ENCODE data around the gene TGM4. TPM values are rescaled to one million over a fixed set of nuclear protein-coding genes. Genes with fewer than 3 reads are reported as not detected.

Gene TGM4
- total and polyA plus RNA-seq, 4 donors, result 0.01 TPM; not detected in 3

GRCh38 chr3:44961888-44962287 is 87.5 kb downstream of the TGM4 start:
- H3K4me3 ChIP-seq, result no peak overlapping the region
- ATAC-seq (ENCODE audit: insufficient read depth, low FRiP score), result no peak
- H3K9ac ChIP-seq (ENCODE audit: insufficient read depth in 1 of 2, low read length in 2 of 2), result no peak overlapping the region
- H3K27ac ChIP-seq (ENCODE audit: low read depth in 1 of 2, low read length in 1 of 2), result no peak overlapping the region
- no peaks in the 10 kb centered on the region for H3K27me3 ChIP-seq (ENCODE audit: control insufficient read depth in 3 of 3, insufficient read depth in 3 of 3, low read length in 2 of 3)
- DNase-seq, result no peak
- peaks cover 9 to 21% (median 13%) of the 10 kb centered on the region in 4 donors for H3K36me3 ChIP-seq (ENCODE audit: control insufficient read depth in 4 of 4, insufficient read depth in 4 of 4, low read length in 4 of 4)
- TF ChIP-seq, protein P1, sequence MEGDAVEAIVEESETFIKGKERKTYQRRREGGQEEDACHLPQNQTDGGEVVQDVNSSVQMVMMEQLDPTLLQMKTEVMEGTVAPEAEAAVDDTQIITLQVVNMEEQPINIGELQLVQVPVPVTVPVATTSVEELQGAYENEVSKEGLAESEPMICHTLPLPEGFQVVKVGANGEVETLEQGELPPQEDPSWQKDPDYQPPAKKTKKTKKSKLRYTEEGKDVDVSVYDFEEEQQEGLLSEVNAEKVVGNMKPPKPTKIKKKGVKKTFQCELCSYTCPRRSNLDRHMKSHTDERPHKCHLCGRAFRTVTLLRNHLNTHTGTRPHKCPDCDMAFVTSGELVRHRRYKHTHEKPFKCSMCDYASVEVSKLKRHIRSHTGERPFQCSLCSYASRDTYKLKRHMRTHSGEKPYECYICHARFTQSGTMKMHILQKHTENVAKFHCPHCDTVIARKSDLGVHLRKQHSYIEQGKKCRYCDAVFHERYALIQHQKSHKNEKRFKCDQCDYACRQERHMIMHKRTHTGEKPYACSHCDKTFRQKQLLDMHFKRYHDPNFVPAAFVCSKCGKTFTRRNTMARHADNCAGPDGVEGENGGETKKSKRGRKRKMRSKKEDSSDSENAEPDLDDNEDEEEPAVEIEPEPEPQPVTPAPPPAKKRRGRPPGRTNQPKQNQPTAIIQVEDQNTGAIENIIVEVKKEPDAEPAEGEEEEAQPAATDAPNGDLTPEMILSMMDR (IDR thresholded peaks at IDR 0.05; ENCODE audit: control extremely low read depth, extremely low read depth), result no peak
- H3K4me1 ChIP-seq (ENCODE audit: control insufficient read depth in 5 of 5, insufficient read depth in 5 of 5, low read length in 5 of 5), result peaks cover 2 to 17% (median 12%) of the 10 kb centered on the region in 5 donors
- WGBS, 2 donors, result 49 to 82% methylated on average over 3 of the region's 3 CpGs
- H3K9me3 ChIP-seq (ENCODE audit: control insufficient read depth in 4 of 4, insufficient read depth in 3 of 4, low read length in 3 of 4), result no peaks in the 10 kb centered on the region

DNA sequence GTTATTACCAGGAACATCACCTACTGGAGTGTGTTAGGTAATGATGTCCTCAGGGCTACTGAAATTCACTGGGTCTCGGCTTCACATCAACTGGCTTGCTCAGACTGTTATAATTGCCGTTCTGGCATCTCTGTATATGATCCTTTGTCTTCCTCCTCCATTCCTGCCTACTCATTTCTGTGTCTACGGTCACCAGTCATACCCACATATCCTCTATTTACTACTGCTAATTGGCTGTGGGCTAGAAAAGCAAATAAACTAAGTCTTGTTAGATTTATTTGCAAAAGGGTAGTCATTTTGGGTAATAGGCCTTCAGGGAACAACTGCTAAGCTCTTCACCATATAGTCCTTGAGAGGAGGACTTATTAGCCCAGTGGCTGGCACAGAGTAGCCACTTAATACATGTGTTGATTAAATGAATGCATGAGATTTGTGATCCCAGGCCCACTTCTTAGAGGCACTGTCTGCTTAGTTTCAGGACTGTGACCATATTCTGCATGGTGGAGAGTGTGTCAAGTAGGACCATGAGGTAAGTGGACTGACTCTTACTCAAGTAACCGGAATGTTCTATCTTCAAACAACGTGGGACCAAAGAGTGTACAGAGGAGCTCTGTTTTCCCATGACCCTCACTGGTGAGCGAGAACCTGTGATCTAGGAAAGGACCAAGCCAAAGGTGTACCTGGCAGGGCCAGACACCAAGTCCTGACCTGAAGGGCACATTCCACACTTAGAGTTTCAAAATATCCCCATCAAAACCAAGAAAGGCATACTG is 88.4 kb downstream of the TGM4 start:
- H3K27ac ChIP-seq (ENCODE audit: low read depth in 1 of 2, low read length in 1 of 2), result no peak overlapping the region
- DNase-seq (no peak), ATAC-seq (ENCODE audit: insufficient read depth, low FRiP score) (peak; percentile 53)

GRCh38 chr3:44963571-44964325 is 89.3 kb downstream of the TGM4 start:
- 49 to 72% methylated on average over 4 of the region's 4 CpGs for WGBS, 2 donors
- Histone ChIP-seq H3K4me3 (no peak overlapping the region), H3K9ac (ENCODE audit: insufficient read depth in 1 of 2, low read length in 2 of 2) (no peak overlapping the region), H3K9me3 (ENCODE audit: control insufficient read depth in 4 of 4, insufficient read depth in 3 of 4, low read length in 3 of 4) (no peaks in the 10 kb centered on the region), H3K27ac (ENCODE audit: low read depth in 1 of 2, low read length in 1 of 2) (no peak overlapping the region), H3K4me1 (ENCODE audit: control insufficient read depth in 5 of 5, insufficient read depth in 5 of 5, low read length in 5 of 5) (peaks cover 0 to 19% (median 9%) of the 10 kb centered on the region in 5 donors), H3K27me3 (ENCODE audit: control insufficient read depth in 3 of 3, insufficient read depth in 3 of 3, low read length in 2 of 3) (no peaks in the 10 kb centered on the region), H3K36me3 (ENCODE audit: control insufficient read depth in 4 of 4, insufficient read depth in 4 of 4, low read length in 4 of 4) (peaks cover 2 to 5% (median 3%) of the 10 kb centered on the region in 4 donors)
- no peak for DNase-seq
- ATAC-seq (ENCODE audit: insufficient read depth, low FRiP score), result no peak
- TF ChIP-seq, protein P1 (IDR thresholded peaks at IDR 0.05; ENCODE audit: control extremely low read depth, extremely low read depth), result no peak

More for the DNA sequence above, 88.4 kb downstream of the TGM4 start:
- Histone ChIP-seq H3K4me3 (no peak overlapping the region), H3K4me1 (ENCODE audit: control insufficient read depth in 5 of 5, insufficient read depth in 5 of 5, low read length in 5 of 5) (peaks cover 2 to 17% (median 12%) of the 10 kb centered on the region in 5 donors), H3K36me3 (ENCODE audit: control insufficient read depth in 4 of 4, insufficient read depth in 4 of 4, low read length in 4 of 4) (peaks cover 7 to 12% (median 10%) of the 10 kb centered on the region in 4 donors), H3K27me3 (ENCODE audit: control insufficient read depth in 3 of 3, insufficient read depth in 3 of 3, low read length in 2 of 3) (no peaks in the 10 kb centered on the region), H3K9me3 (ENCODE audit: control insufficient read depth in 4 of 4, insufficient read depth in 3 of 4, low read length in 3 of 4) (no peaks in the 10 kb centered on the region), H3K9ac (ENCODE audit: insufficient read depth in 1 of 2, low read length in 2 of 2) (no peak overlapping the region)
- WGBS, 2 donors, result 67 to 81% methylated on average over 6 of the region's 6 CpGs
- TF ChIP-seq, protein P1 (IDR thresholded peaks at IDR 0.05; ENCODE audit: control extremely low read depth, extremely low read depth), result no peak

Other genes starting within 250 kb of the TGM4 start
- gene ZNF197, start 249.6 kb upstream of the TGM4 start, total RNA-seq, result 10 to 100 TPM; 11.5 to 30.0 TPM
- gene ZNF197, start 249.6 kb upstream of the TGM4 start, polyA plus RNA-seq, result 1 to 10 TPM; 5.3 to 6.9 TPM
- gene ZNF35, start 225.9 kb upstream of the TGM4 start, total RNA-seq, result 10 to 100 TPM in 1 of 2 donors, 1 to 10 TPM in 1; 8.1 to 10.2 TPM
- gene ZNF35, start 225.9 kb upstream of the TGM4 start, polyA plus RNA-seq, result 1 to 10 TPM; 3.6 to 5.4 TPM
- gene ZNF502, start 161.9 kb upstream of the TGM4 start, total RNA-seq, result 1 to 10 TPM; 3.8 to 7.6 TPM
- 1 to 10 TPM; 1.8 to 2.0 TPM for gene ZNF502, start 161.9 kb upstream of the TGM4 start, polyA plus RNA-seq
- gene ZNF501, start 145.0 kb upstream of the TGM4 start, total RNA-seq, result 1 to 10 TPM; 4.0 to 6.8 TPM
- 1 to 10 TPM; 1.2 to 1.4 TPM for gene ZNF501, start 145.0 kb upstream of the TGM4 start, polyA plus RNA-seq
- 10 to 100 TPM; 18.3 to 27.5 TPM for gene KIAA1143, start 113.0 kb upstream of the TGM4 start, total RNA-seq
- 10 to 100 TPM in 1 of 2 donors, 1 to 10 TPM in 1; 9.3 to 12.7 TPM for gene KIAA1143, start 113.0 kb upstream of the TGM4 start, polyA plus RNA-seq
- gene KIF15, start 112.8 kb upstream of the TGM4 start, total RNA-seq, result 1 to 10 TPM in 1 of 2 donors, under 1 TPM in 1; 0.64 to 4.0 TPM
- 1 to 10 TPM in 1 of 2 donors, under 1 TPM in 1; 0.65 to 1.2 TPM for gene KIF15, start 112.8 kb upstream of the TGM4 start, polyA plus RNA-seq
- gene TMEM42, start 12.7 kb upstream of the TGM4 start, total RNA-seq, result 10 to 100 TPM; 12.8 to 14.3 TPM
- 10 to 100 TPM; 12.0 to 24.6 TPM for gene TMEM42, start 12.7 kb upstream of the TGM4 start, polyA plus RNA-seq
- 10 to 100 TPM; 93.9 to 96.2 TPM for gene ZDHHC3, start 101.6 kb downstream of the TGM4 start, total RNA-seq
- gene ZDHHC3, start 101.6 kb downstream of the TGM4 start, polyA plus RNA-seq, result 10 to 100 TPM; 49.8 to 62.0 TPM
- gene EXOSC7, start 101.6 kb downstream of the TGM4 start, total RNA-seq, result 10 to 100 TPM; 37.4 to 52.3 TPM
- 10 to 100 TPM; 40.8 to 67.2 TPM for gene EXOSC7, start 101.6 kb downstream of the TGM4 start, polyA plus RNA-seq
- 100 to 1,000 TPM in 1 of 2 donors, 10 to 100 TPM in 1; 52.3 to 128 TPM for gene CLEC3B, start 151.7 kb downstream of the TGM4 start, total RNA-seq
- gene CLEC3B, start 151.7 kb downstream of the TGM4 start, polyA plus RNA-seq, result 100 to 1,000 TPM in 1 of 2 donors, 10 to 100 TPM in 1; 33.1 to 167 TPM

All from lung (tissue), 12 donors.